Measurements from ENCODE around the gene SALL1.

Gene SALL1

DNA sequence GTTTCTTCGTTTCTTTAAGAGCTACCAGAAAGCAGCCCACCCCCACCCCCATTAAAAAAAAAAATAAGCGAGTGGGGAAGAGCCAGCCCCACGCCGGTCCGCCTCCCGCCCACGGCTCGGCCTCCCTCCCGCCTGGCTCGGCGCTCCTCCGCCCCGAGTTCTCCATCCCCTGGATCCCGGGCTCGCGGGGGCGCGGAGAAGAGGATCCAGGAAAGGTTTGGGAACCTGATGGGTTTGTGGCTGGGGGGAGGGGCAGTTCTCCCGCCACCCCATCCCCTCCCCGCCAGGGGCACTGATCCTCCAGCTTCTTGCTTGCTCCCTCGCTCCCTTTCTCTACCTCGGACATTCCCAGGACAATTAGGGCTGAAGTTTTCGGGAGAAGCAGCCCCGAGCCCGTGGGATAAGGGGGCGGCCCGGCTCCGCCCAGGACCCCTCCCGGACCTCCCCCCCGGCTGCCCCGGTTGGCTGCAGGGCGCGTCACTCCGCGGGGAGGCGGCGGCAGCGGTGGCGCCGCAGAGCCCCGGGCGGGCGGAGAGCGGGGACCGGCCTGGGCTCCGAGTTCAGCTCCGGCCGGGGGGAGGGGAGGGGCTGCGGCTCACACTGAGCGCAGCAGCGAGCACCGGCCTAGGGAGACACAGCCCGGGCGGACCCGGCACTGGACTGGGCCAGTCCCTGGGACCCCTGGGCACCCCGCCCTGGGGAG is 1.0 kb upstream of the SALL1 start:
- DNase-seq (ENCODE audit: low spot score), result peak; percentile 97
- H2AK5ac ChIP-seq (ENCODE audit: low read depth, low read length), result peak overlapping the region; percentile 96
- H2BK12ac ChIP-seq (ENCODE audit: low read length), result peak overlapping the region; percentile 41
- no peak overlapping the region for H3K14ac ChIP-seq (ENCODE audit: low read length)
- no peaks in the 10 kb centered on the region for H3K27me3 ChIP-seq (ENCODE audit: control insufficient read depth in 3 of 3, insufficient read depth in 3 of 3, low read depth in 1 of 3, low read length in 3 of 3)
- peak overlapping the region; percentile 85 for H3K23ac ChIP-seq (ENCODE audit: low read depth, low read length, poor library complexity)
- peak overlapping the region; percentile 97 for H2BK120ac ChIP-seq (ENCODE audit: low read depth, low read length)
- no peaks in the 10 kb centered on the region for H3K36me3 ChIP-seq (replicated peaks in 1 of 2; ENCODE audit: control insufficient read depth in 2 of 2, insufficient read depth in 2 of 2, low read length in 2 of 2)
- H3K9ac ChIP-seq (ENCODE audit: low read depth, low read length, poor library complexity), result peak overlapping the region; percentile 97
- H2BK5ac ChIP-seq (ENCODE audit: low read length), result peak overlapping the region; percentile 98
- peak overlapping the region; percentile 97 to 98 for H3K4me3 ChIP-seq (ENCODE audit: low read length in 2 of 2)
- H3K9me3 ChIP-seq (replicated peaks in 1 of 2; ENCODE audit: control insufficient read depth in 2 of 2, insufficient read depth in 1 of 2, low read depth in 1 of 2, low read length in 2 of 2), result peaks cover 0 to 9% of the 10 kb centered on the region in 2 donors
- H3K4ac ChIP-seq (ENCODE audit: low read length), result no peak overlapping the region
- peaks cover 7 to 22% of the 10 kb centered on the region in 2 donors for H3K4me1 ChIP-seq (ENCODE audit: control insufficient read depth in 2 of 2, insufficient read depth in 1 of 2, low read depth in 1 of 2, low read length in 2 of 2)
- peak overlapping the region; percentile 67 for H2BK15ac ChIP-seq (ENCODE audit: low read length)
- H4K8ac ChIP-seq (ENCODE audit: low read depth, low read length), result no peak overlapping the region
- H3K4me2 ChIP-seq (ENCODE audit: insufficient read depth, low read length, poor library complexity, severe bottlenecking), result peak overlapping the region; percentile 99
- peak overlapping the region; percentile 100 for H3K27ac ChIP-seq (replicated peaks; ENCODE audit: low read length)
- peak overlapping the region; percentile 99 for H3K18ac ChIP-seq (ENCODE audit: low read length)
- H3K79me1 ChIP-seq (ENCODE audit: low read depth, low read length), result no peaks in the 10 kb centered on the region
- H4K91ac ChIP-seq (ENCODE audit: low read depth, low read length, poor library complexity), result no peak overlapping the region
- peak overlapping the region; percentile 87 for H2AFZ ChIP-seq (ENCODE audit: low read length)
- WGBS, 2 donors (ENCODE audit: extremely low coverage in 2 of 2, insufficient read length in 2 of 2, insufficient replicate concordance in 1 of 2), result no CpG with 5 or more reads among the region's 56 CpGs

DNA sequence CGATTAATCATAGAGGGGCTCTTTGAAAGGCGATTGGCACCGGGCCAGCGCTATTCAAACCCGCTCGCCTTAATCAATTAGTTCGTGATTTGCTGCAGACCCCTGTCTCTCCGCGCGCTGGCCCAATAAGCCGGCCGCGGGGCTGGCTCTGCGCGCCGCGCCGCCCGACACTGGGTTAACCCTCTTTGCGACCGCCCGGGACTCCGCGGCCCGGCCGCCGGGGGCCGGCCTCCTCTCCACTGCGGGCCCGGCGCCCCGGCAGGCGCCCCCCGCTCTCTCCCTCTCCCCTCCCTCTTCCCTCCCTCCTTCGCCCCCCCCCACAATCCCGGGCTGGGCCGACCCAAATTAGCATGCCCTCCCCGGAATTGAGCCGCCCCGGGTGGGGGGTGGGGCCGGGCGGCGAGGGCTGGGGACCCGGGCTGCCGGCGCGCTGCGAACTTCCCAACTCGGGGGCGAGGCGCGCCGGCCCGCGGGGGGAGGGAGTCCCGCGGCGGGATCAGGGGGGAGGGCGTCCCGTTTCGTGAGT is 428 bp upstream of the SALL1 start:
- no peak overlapping the region for H3K23ac ChIP-seq (ENCODE audit: low read depth, low read length, poor library complexity)
- no peak overlapping the region for H2BK15ac ChIP-seq (ENCODE audit: low read length)
- peak overlapping the region; percentile 73 for H3K4me2 ChIP-seq (ENCODE audit: insufficient read depth, low read length, poor library complexity, severe bottlenecking)
- H3K14ac ChIP-seq (ENCODE audit: low read length), result no peak overlapping the region
- H3K27me3 ChIP-seq (ENCODE audit: control insufficient read depth in 3 of 3, insufficient read depth in 3 of 3, low read depth in 1 of 3, low read length in 3 of 3), result no peaks in the 10 kb centered on the region
- H2BK5ac ChIP-seq (ENCODE audit: low read length), result peak overlapping the region; percentile 95
- no peak overlapping the region for H4K91ac ChIP-seq (ENCODE audit: low read depth, low read length, poor library complexity)
- H2AFZ ChIP-seq (ENCODE audit: low read length), result peak overlapping the region; percentile 87
- peak; percentile 92 for DNase-seq (ENCODE audit: low spot score)
- H2BK120ac ChIP-seq (ENCODE audit: low read depth, low read length), result peak overlapping the region; percentile 97
- peak overlapping the region; percentile 84 to 98 for H3K4me3 ChIP-seq (ENCODE audit: low read length in 2 of 2)
- H3K27ac ChIP-seq (replicated peaks; ENCODE audit: low read length), result peak overlapping the region; percentile 100
- peak overlapping the region; percentile 90 for H2AK5ac ChIP-seq (ENCODE audit: low read depth, low read length)
- H3K4me1 ChIP-seq (ENCODE audit: control insufficient read depth in 2 of 2, insufficient read depth in 1 of 2, low read depth in 1 of 2, low read length in 2 of 2), result peaks cover 7 to 22% of the 10 kb centered on the region in 2 donors
- no peak overlapping the region for H4K8ac ChIP-seq (ENCODE audit: low read depth, low read length)
- H3K9ac ChIP-seq (ENCODE audit: low read depth, low read length, poor library complexity), result no peak overlapping the region
- H2BK12ac ChIP-seq (ENCODE audit: low read length), result no peak overlapping the region
- WGBS, 2 donors (ENCODE audit: extremely low coverage in 2 of 2, insufficient read length in 2 of 2, insufficient replicate concordance in 1 of 2), result no CpG with 5 or more reads among the region's 61 CpGs
- no peaks in the 10 kb centered on the region for H3K36me3 ChIP-seq (replicated peaks in 1 of 2; ENCODE audit: control insufficient read depth in 2 of 2, insufficient read depth in 2 of 2, low read length in 2 of 2)
- no peak overlapping the region for H3K4ac ChIP-seq (ENCODE audit: low read length)
- no peaks in the 10 kb centered on the region for H3K79me1 ChIP-seq (ENCODE audit: low read depth, low read length)
- H3K9me3 ChIP-seq (replicated peaks in 1 of 2; ENCODE audit: control insufficient read depth in 2 of 2, insufficient read depth in 1 of 2, low read depth in 1 of 2, low read length in 2 of 2), result peaks cover 0 to 9% of the 10 kb centered on the region in 2 donors
- peak overlapping the region; percentile 99 for H3K18ac ChIP-seq (ENCODE audit: low read length)

DNA sequence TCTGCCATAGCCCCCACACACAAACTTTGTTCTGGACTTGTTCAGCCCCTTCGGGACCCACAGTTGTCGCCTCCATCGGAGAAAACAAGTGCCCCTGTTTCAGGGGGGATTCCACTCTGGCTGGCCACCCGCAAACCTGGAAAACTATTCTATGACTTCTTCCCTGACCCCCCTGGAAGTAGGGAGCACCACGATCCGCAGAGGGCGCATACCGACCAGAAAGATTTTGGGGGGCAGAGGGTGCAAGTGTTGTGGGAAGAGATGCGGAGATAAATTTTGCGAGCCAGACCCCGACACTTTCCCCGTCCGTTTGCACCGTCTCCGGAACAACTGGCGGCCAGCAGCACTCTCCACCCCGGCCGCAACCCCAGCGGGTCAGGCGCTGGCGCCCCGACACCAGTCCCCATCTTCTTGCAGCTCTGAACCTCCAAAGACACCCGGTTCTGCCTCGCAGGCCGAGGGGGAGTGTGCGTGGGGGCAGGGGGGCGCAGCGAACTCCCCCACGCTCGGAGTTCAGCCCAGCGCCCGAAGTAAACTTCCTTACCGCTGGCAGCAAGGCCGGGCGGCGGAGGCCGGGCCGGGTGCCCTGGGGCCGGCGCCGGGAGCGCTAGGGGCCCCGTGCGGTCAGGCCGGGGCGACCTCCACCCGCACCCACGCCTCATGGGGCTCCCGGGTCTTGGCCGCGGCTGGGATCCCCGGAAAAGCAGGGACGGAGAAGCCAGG is 744 bp downstream of the SALL1 start:
- H3K27me3 ChIP-seq (ENCODE audit: control insufficient read depth in 3 of 3, insufficient read depth in 3 of 3, low read depth in 1 of 3, low read length in 3 of 3), result no peaks in the 10 kb centered on the region

More for the DNA sequence above, 744 bp downstream of the SALL1 start:
- peak overlapping the region; percentile 45 for H3K4me2 ChIP-seq (ENCODE audit: insufficient read depth, low read length, poor library complexity, severe bottlenecking)
- peak overlapping the region; percentile 82 for H4K8ac ChIP-seq (ENCODE audit: low read depth, low read length)
- H2BK120ac ChIP-seq (ENCODE audit: low read depth, low read length), result peak overlapping the region; percentile 100
- peak overlapping the region; percentile 70 for H2AFZ ChIP-seq (ENCODE audit: low read length)
- peak overlapping the region; percentile 90 to 98 for H3K4me3 ChIP-seq (ENCODE audit: low read length in 2 of 2)
- H3K14ac ChIP-seq (ENCODE audit: low read length), result peak overlapping the region; percentile 100
- peak overlapping the region; percentile 89 for H3K4ac ChIP-seq (ENCODE audit: low read length)
- peak overlapping the region; percentile 58 for H2BK12ac ChIP-seq (ENCODE audit: low read length)
- peak overlapping the region; percentile 100 for H2BK5ac ChIP-seq (ENCODE audit: low read length)
- no peaks in the 10 kb centered on the region for H3K79me1 ChIP-seq (ENCODE audit: low read depth, low read length)
- H3K23ac ChIP-seq (ENCODE audit: low read depth, low read length, poor library complexity), result peak overlapping the region; percentile 80
- H3K9me3 ChIP-seq (replicated peaks in 1 of 2; ENCODE audit: control insufficient read depth in 2 of 2, insufficient read depth in 1 of 2, low read depth in 1 of 2, low read length in 2 of 2), result peaks cover 0 to 9% of the 10 kb centered on the region in 2 donors
- H3K4me1 ChIP-seq (ENCODE audit: control insufficient read depth in 2 of 2, insufficient read depth in 1 of 2, low read depth in 1 of 2, low read length in 2 of 2), result peaks cover 9 to 31% of the 10 kb centered on the region in 2 donors
- H3K18ac ChIP-seq (ENCODE audit: low read length), result peak overlapping the region; percentile 100
- peak overlapping the region; percentile 99 for H2AK5ac ChIP-seq (ENCODE audit: low read depth, low read length)
- peak overlapping the region; percentile 100 for H3K27ac ChIP-seq (replicated peaks; ENCODE audit: low read length)
- H2BK15ac ChIP-seq (ENCODE audit: low read length), result peak overlapping the region; percentile 96
- peak overlapping the region; percentile 100 for H3K9ac ChIP-seq (ENCODE audit: low read depth, low read length, poor library complexity)
- no CpG with 5 or more reads among the region's 53 CpGs for WGBS, 2 donors (ENCODE audit: extremely low coverage in 2 of 2, insufficient read length in 2 of 2, insufficient replicate concordance in 1 of 2)
- H4K91ac ChIP-seq (ENCODE audit: low read depth, low read length, poor library complexity), result no peak overlapping the region
- no peak for DNase-seq (ENCODE audit: low spot score)
- H3K36me3 ChIP-seq (replicated peaks in 1 of 2; ENCODE audit: control insufficient read depth in 2 of 2, insufficient read depth in 2 of 2, low read length in 2 of 2), result no peaks in the 10 kb centered on the region
